ENCODE measurements around the gene P3H4.

GRCh38 chr17:41835800-41836549 is 24.2 kb upstream of the P3H4 start, which contains the start of gene NT5C3B:
- peak; percentile 65 for TF ChIP-seq POLR2AphosphoS5 (IDR thresholded peaks at IDR 0.05)
- TF ChIP-seq, protein P1, sequence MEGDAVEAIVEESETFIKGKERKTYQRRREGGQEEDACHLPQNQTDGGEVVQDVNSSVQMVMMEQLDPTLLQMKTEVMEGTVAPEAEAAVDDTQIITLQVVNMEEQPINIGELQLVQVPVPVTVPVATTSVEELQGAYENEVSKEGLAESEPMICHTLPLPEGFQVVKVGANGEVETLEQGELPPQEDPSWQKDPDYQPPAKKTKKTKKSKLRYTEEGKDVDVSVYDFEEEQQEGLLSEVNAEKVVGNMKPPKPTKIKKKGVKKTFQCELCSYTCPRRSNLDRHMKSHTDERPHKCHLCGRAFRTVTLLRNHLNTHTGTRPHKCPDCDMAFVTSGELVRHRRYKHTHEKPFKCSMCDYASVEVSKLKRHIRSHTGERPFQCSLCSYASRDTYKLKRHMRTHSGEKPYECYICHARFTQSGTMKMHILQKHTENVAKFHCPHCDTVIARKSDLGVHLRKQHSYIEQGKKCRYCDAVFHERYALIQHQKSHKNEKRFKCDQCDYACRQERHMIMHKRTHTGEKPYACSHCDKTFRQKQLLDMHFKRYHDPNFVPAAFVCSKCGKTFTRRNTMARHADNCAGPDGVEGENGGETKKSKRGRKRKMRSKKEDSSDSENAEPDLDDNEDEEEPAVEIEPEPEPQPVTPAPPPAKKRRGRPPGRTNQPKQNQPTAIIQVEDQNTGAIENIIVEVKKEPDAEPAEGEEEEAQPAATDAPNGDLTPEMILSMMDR (IDR thresholded peaks at IDR 0.05): no peak
- peak; percentile 39 to 40 for TF ChIP-seq POLR2A (IDR thresholded peaks at IDR 0.05)
